Astrocyte of the cerebellum (primary cell): ENCODE measurements around the gene HHAT.

Experiments
- DNase-seq: peaks from one replicate; pipeline ENCODE4 v3.0.0-alpha.2; 2011; ENCODE audit warnings: low read depth
- H3K4me3 ChIP-seq: 2 replicates; pipeline ENCODE4 v1.5.1; 2011; ENCODE audit warnings: mild to moderate bottlenecking, low read depth, low read length, moderate library complexity
- in situ Hi-C: cut with HindIII; loops from 2 replicates; pipeline ENCODE4 v1.10.0; 2017; ENCODE audit warnings: low sequenced_read_pairs
- TF ChIP-seq, protein P1 (sequence below): IDR thresholded peaks from 2 replicates; pipeline ENCODE4 v1.5.1; 2012; ENCODE audit warnings: low read length, low read depth, moderate library complexity, mild to moderate bottlenecking; ENCODE audit errors: missing control alignments

Gene HHAT

DNA sequence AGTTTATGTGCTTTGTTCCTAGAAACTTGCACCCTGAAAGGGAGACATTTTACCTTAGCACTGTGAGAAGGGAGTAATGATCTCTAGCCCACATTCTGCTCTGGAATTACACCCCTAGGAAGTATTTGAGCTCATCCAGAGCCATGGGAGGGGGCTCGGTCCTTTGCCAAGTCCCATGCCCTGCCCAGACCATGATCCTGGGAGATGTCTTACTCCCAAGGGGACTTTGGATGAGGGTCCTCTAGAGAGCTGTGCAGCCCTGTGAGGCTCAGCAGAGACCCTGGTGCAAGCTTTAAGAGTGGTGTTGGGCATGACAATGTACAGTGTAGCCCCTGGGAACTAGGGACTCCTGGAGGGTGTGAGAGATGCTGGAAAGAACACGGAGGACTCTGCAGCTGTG lies 241.4 kb downstream of the HHAT start:
- in situ Hi-C loops = no loop called here
- TF ChIP-seq, protein P1, sequence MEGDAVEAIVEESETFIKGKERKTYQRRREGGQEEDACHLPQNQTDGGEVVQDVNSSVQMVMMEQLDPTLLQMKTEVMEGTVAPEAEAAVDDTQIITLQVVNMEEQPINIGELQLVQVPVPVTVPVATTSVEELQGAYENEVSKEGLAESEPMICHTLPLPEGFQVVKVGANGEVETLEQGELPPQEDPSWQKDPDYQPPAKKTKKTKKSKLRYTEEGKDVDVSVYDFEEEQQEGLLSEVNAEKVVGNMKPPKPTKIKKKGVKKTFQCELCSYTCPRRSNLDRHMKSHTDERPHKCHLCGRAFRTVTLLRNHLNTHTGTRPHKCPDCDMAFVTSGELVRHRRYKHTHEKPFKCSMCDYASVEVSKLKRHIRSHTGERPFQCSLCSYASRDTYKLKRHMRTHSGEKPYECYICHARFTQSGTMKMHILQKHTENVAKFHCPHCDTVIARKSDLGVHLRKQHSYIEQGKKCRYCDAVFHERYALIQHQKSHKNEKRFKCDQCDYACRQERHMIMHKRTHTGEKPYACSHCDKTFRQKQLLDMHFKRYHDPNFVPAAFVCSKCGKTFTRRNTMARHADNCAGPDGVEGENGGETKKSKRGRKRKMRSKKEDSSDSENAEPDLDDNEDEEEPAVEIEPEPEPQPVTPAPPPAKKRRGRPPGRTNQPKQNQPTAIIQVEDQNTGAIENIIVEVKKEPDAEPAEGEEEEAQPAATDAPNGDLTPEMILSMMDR = no peak
- no peak overlapping the region for H3K4me3 ChIP-seq
- no peak for DNase-seq

GRCh38 chr1:210571356-210572284 lies 242.9 kb downstream of the HHAT start:
- DNase-seq = no peak
- in situ Hi-C loops = no loop called here
- H3K4me3 ChIP-seq = no peak overlapping the region
- TF ChIP-seq, protein P1 = no peak

DNA sequence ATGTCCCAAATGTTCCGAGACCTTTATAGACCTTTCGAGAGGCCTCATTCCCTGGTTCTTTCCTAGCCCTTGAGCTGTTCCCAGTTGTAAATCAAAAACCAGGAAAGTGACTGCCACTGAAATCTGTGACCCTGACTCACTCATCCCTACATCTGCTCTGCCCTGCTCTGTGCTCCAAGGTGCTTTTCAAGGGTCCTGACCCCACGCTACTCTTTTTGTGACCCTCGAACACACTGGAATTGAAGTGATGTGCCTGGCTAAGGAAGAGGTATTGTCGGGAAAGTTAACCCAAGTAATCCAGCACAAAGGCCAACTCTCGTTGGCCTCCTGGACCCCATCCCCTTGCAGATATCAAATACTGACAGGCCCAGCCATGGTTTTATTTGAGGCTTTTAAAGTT lies 244.4 kb downstream of the HHAT start:
- TF ChIP-seq, protein P1 = no peak

DNA sequence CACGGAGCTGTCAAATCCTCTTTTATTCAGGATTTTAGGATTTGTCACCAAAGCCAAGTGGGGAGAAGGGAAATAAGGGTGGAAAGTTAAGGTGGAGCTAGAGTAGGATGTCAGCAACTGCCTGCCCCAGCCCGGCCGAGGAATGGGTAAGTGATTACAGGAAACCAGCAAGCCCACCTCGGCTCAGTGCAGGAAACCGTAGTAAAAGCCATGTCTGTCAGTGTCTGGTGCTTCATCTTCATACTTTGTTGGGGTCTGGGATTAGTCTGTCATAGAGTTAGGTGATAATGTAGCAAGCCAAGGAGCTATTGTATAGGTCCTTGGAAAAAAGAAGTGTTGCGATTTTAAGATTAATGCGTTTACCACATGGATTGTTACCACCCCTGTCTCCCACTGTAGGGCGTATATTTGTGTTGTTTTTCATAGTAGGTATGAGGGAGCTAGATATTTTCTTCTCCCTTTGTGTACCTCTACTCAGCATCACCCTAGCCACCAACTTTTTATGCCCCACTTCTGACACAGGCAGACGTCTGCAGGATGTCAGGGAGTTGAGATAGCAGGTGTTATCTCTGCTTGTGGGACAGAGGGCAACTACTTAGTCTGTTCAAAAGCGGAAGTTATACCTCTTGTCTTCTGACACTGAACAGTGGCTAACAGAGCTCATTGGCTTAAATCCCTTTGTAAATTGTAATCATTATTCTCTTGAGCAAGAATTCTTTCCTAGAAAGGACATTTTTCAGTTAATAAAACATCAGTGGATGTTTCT lies 253.7 kb downstream of the HHAT start:
- no peak overlapping the region for H3K4me3 ChIP-seq
- TF ChIP-seq, protein P1 = no peak
- in situ Hi-C loops = no loop called here
- DNase-seq = no peak

More for the DNA sequence above, 244.4 kb downstream of the HHAT start:
- in situ Hi-C loops = no loop called here
- H3K4me3 ChIP-seq = no peak overlapping the region
- DNase-seq = no peak

- in situ Hi-C loops = no loop called here
- H3K4me3 ChIP-seq = no peak overlapping the region
- DNase-seq = peak; percentile 55
- TF ChIP-seq, protein P1 = peak; percentile 78
These were observed 255.9 kb downstream of the HHAT start for GRCh38 chr1:210584439-210585113.

DNA sequence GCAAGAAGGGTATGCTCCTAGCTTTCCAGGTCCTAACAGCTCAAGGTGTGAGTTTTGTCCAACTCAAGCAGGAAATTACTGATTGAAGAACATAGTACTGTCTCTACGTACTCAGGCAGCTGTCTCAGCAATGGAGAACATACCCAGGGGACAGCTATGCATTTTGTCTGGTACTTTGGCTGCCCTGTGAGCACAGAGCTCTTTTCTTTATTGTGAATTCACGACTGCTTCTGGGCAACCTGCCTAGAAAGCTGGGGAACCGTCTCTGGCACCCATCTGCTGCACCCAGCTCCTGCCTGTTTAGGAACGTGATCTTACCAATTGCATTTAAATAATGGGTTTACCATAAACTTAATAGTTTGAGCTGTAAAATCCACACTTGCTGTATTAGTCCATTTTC lies 258.1 kb downstream of the HHAT start:
- in situ Hi-C loops = no loop called here

More for the DNA sequence above, 258.1 kb downstream of the HHAT start:
- TF ChIP-seq, protein P1 = no peak
- H3K4me3 ChIP-seq = no peak overlapping the region
- DNase-seq = no peak
